ENCODE measurements around the gene DHRSX.

DHRSX gene

DNA sequence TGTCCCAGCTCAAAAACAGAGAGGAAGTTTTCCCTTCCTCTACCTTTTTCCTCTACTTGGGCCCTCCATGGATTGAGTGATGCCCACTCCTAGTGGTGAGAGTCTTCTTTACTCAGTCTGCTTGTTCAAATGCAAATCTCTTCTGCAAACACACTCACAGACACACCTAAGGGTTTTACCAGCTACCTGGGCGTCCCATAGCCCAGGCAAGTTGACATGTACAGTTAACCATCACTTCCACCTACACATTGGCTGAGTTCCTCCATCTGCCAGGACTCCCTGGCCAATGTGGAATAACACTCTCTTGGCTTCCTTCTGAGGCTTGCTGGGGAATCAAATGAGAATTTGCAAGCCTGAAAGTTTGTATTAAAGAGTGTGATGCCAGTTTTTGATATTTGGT, 45.7 kb upstream of the DHRSX start:
- TF ChIP-seq, protein P1, sequence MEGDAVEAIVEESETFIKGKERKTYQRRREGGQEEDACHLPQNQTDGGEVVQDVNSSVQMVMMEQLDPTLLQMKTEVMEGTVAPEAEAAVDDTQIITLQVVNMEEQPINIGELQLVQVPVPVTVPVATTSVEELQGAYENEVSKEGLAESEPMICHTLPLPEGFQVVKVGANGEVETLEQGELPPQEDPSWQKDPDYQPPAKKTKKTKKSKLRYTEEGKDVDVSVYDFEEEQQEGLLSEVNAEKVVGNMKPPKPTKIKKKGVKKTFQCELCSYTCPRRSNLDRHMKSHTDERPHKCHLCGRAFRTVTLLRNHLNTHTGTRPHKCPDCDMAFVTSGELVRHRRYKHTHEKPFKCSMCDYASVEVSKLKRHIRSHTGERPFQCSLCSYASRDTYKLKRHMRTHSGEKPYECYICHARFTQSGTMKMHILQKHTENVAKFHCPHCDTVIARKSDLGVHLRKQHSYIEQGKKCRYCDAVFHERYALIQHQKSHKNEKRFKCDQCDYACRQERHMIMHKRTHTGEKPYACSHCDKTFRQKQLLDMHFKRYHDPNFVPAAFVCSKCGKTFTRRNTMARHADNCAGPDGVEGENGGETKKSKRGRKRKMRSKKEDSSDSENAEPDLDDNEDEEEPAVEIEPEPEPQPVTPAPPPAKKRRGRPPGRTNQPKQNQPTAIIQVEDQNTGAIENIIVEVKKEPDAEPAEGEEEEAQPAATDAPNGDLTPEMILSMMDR (conservative IDR thresholded peaks at IDR 0.05; ENCODE audit: low read depth, low read length): no peak

DNA sequence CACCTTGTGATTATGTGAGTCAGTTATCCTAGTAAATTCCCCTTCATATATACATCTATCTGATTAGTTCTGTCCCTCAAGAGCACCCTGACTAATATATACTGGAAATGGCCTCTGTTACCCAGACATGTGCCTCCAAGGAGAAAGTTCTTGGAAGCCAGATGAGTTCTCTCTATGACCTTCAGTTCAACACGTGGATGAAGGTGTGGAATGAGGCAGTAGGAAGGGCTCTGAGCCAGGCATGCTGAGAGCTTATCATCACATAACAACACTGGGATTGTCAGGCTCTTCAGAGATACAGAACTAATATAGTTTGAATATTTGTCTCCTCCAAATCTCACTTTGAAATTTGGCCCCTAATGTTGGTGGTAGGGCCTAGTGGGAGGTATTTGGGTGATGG, 44.4 kb upstream of the DHRSX start:
- Histone ChIP-seq H3K4me3 (IDR thresholded peaks at IDR 0.05; ENCODE audit: insufficient read depth, low read depth, low read length) (no peak overlapping the region), H2AFZ (ENCODE audit: low read depth) (no peak overlapping the region), H3K36me3 (ENCODE audit: insufficient read depth) (no peaks in the 10 kb centered on the region), H3K79me2 (ENCODE audit: insufficient read depth, low read depth) (no peaks in the 10 kb centered on the region), H3K27me3 (ENCODE audit: insufficient read depth, low read depth) (no peaks in the 10 kb centered on the region), H4K20me1 (ENCODE audit: insufficient read depth) (no peaks in the 10 kb centered on the region), H3K4me2 (no peak overlapping the region), H3K27ac (no peak overlapping the region), H3K4me1 (ENCODE audit: low read depth, poor library complexity, severe bottlenecking) (no peaks in the 10 kb centered on the region), H3K9ac (no peak overlapping the region)
- TF ChIP-seq, protein P1 (conservative IDR thresholded peaks at IDR 0.05; ENCODE audit: low read depth, low read length): no peak

More for the DNA sequence above, 45.7 kb upstream of the DHRSX start:
- H4K20me1 ChIP-seq (ENCODE audit: insufficient read depth): no peaks in the 10 kb centered on the region
- no peaks in the 10 kb centered on the region for H3K36me3 ChIP-seq (ENCODE audit: insufficient read depth)
- H3K27me3 ChIP-seq (ENCODE audit: insufficient read depth, low read depth): no peaks in the 10 kb centered on the region
- H3K4me1 ChIP-seq (ENCODE audit: low read depth, poor library complexity, severe bottlenecking): no peaks in the 10 kb centered on the region
- no peak overlapping the region for H3K27ac ChIP-seq
- no peak overlapping the region for H2AFZ ChIP-seq (ENCODE audit: low read depth)
- H3K9ac ChIP-seq: no peak overlapping the region
- no peaks in the 10 kb centered on the region for H3K79me2 ChIP-seq (ENCODE audit: insufficient read depth, low read depth)
- no peak overlapping the region for H3K4me2 ChIP-seq
- no peak overlapping the region for H3K4me3 ChIP-seq (IDR thresholded peaks at IDR 0.05; ENCODE audit: insufficient read depth, low read depth, low read length)

DNA sequence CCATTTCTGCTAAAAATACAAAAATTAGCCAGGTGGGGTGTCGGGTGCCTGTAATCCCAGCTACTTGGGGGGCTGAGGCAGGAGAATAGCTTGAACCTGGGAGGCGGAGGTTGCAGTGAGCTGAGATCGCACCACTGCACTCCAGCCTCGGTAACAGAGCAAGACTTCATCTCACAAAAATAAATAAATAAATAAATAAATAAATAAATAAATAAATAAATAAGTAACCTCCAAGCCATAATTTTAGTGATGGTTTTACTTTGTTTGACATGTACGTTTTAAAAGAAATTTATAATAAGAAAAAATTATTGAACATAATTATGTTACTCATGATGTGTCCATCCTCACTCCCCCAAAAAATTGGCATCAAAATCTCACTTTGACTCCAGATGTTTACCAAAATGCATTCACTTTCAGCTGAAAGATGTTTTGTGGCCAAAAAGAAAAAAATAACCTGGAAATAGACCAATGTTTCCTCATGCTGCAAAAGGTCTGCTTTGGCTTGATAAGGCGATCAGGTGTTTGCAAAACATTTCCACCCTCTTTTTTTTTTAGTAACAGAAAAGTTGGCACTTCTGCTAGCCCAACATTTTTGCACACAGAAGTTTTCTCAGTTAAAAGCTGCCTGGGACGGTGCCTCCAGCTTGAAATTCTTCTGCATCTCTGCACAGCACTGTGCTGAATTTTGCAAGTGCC, 42.2 kb upstream of the DHRSX start:
- no peak overlapping the region for H3K27ac ChIP-seq
- no peaks in the 10 kb centered on the region for H3K27me3 ChIP-seq (ENCODE audit: insufficient read depth, low read depth)
- no peak overlapping the region for H3K4me3 ChIP-seq (IDR thresholded peaks at IDR 0.05; ENCODE audit: insufficient read depth, low read depth, low read length)
- H3K36me3 ChIP-seq (ENCODE audit: insufficient read depth): no peaks in the 10 kb centered on the region
- no peaks in the 10 kb centered on the region for H3K4me1 ChIP-seq (ENCODE audit: low read depth, poor library complexity, severe bottlenecking)
- H3K4me2 ChIP-seq: no peak overlapping the region
- H4K20me1 ChIP-seq (ENCODE audit: insufficient read depth): no peaks in the 10 kb centered on the region
- H3K79me2 ChIP-seq (ENCODE audit: insufficient read depth, low read depth): no peaks in the 10 kb centered on the region
- H2AFZ ChIP-seq (ENCODE audit: low read depth): no peak overlapping the region
- TF ChIP-seq, protein P1 (conservative IDR thresholded peaks at IDR 0.05; ENCODE audit: low read depth, low read length): no peak
- no peak overlapping the region for H3K9ac ChIP-seq

DNA sequence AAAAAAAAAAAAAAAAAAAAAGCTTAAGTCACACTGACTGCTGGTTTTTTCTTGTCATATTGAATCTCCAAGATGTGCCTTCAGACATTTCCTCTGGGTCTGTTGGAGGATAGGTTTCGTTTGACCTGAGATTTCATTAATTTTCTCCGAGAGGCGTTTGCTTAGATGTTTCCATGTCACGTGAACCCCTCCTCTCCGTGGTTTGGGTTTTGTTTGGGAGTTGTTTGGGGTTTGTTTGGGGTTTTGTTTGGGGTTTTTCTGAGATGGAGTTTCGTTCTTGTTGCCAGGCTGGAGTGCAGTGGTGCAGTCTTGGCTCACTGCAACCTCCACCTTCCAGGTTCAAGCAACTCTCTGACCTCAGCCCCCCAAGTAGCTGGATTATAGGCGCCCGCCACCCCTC, 40.8 kb upstream of the DHRSX start:
- Histone ChIP-seq H2AFZ (ENCODE audit: low read depth) (no peak overlapping the region), H3K4me3 (IDR thresholded peaks at IDR 0.05; ENCODE audit: insufficient read depth, low read depth, low read length) (no peak overlapping the region), H3K4me1 (ENCODE audit: low read depth, poor library complexity, severe bottlenecking) (no peaks in the 10 kb centered on the region), H3K27me3 (ENCODE audit: insufficient read depth, low read depth) (no peaks in the 10 kb centered on the region), H3K4me2 (no peak overlapping the region), H3K79me2 (ENCODE audit: insufficient read depth, low read depth) (no peaks in the 10 kb centered on the region), H3K27ac (no peak overlapping the region), H3K36me3 (ENCODE audit: insufficient read depth) (no peaks in the 10 kb centered on the region), H3K9ac (no peak overlapping the region), H4K20me1 (ENCODE audit: insufficient read depth) (no peaks in the 10 kb centered on the region)
- TF ChIP-seq, protein P1 (conservative IDR thresholded peaks at IDR 0.05; ENCODE audit: low read depth, low read length): no peak
